Heart left ventricle (tissue), 16 donors: ENCODE data around the gene PBX1. TPM values are rescaled to one million over a fixed set of nuclear protein-coding genes. Genes with fewer than 3 reads are reported as not detected.

Experiments used
- ATAC-seq, 4 donors: fragments of 200-7000 bp; cut with Tn5 transposase; one replicate each; pipeline ENCODE4 v1.9.1; 2020 to 2022; ENCODE audit warnings: moderate library complexity in 4 of 4, mild to moderate bottlenecking in 3 of 4, moderate number of reproducible peaks in 1 of 4
- DNase-seq, 5 donors: peaks; one replicate each; pipeline ENCODE4 v3.0.0-alpha.2; 2020
- H3K27ac ChIP-seq, 12 donors: fragments of 200-600 bp; sonication (generic) in 4 of 12; one replicate each; pipeline versions ENCODE4 v1.5.0 to v1.8.0; 2016 to 2022; ENCODE audit warnings: mild to moderate bottlenecking in 2 of 12
- H3K27me3 ChIP-seq, 9 donors: fragments of 200-600 bp; sonication (generic) in 2 of 9; one replicate each; pipeline versions ENCODE4 v1.5.1 to v1.8.0; 2016 to 2022; ENCODE audit warnings: mild to moderate bottlenecking in 3 of 9
- H3K36me3 ChIP-seq, 9 donors: fragments of 200-600 bp; sonication (generic) in 2 of 9; one replicate each; pipeline versions ENCODE4 v1.5.0 to v1.8.0; 2018 to 2022; ENCODE audit warnings: mild to moderate bottlenecking in 2 of 9
- H3K4me1 ChIP-seq, 12 donors: fragments of 200-600 bp; sonication (generic) in 4 of 12; one replicate each; pipeline versions ENCODE4 v1.5.0 to v1.8.0; 2016 to 2022; ENCODE audit warnings: mild to moderate bottlenecking in 3 of 12
- H3K4me3 ChIP-seq, 12 donors: fragments of 200-600 bp; sonication (generic) in 4 of 12; one replicate each; pipeline versions ENCODE4 v1.5.0 to v1.8.0; 2017 to 2022; ENCODE audit warnings: mild to moderate bottlenecking in 9 of 12, moderate library complexity in 4 of 12
- H3K9me3 ChIP-seq, 12 donors: fragments of 200-600 bp; sonication (generic) in 4 of 12; one replicate each; pipeline versions ENCODE4 v1.5.0 to v1.8.0; 2016 to 2022; ENCODE audit warnings: mild to moderate bottlenecking in 1 of 12
- CTCF ChIP-seq, 12 donors: fragments of 200-600 bp; sonication (generic) in 4 of 12; IDR thresholded peaks; one replicate each; pipeline versions ENCODE4 v1.5.0 to v1.8.0; 2018 to 2022; ENCODE audit warnings: antibody characterized with exemption in 12 of 12, mild to moderate bottlenecking in 5 of 12
- POLR2A ChIP-seq, 2 donors: fragments of 450-650 bp; IDR thresholded peaks; one replicate each; pipeline ENCODE4 v1.6.1; 2017; ENCODE audit warnings: antibody characterized with exemption in 2 of 2, mild to moderate bottlenecking in 2 of 2, moderate library complexity in 2 of 2
- WGBS, 4 donors: extraction: QIAGEN DNeasy Blood & Tissue Kit in 2 of 4; methylation state at CpG; one replicate each; pipeline versions ENCODE4 v1.1.5 to v1.1.7; 2013 to 2018; 5-methylcytosine and 5-hydroxymethylcytosine counted together
- intact Hi-C, 10 donors: fragments of 100-400 bp; cut with DNase I; formaldehyde crosslinking; loops; one replicate each; pipeline versions ENCODE4 v1.11.1 to v1.14.2; 2022
- polyA plus RNA-seq, 2 donors: library from polyadenylated mRNA; stranded (reverse); fragments of 200-250 nt; gene quantifications; one replicate each; pipeline ENCODE4 v1.2.3, GENCODE V29; 2013
- total RNA-seq, 9 donors: library from RNA; depleted of rRNA in 2 of 9; stranded (reverse); fragments of >200 nt in 2 of 9; fragmentation: NEBNext Ultra II Directional in 3 of 9; extraction: Animal tissue kit (Norgen Biotek cat#: 25700) in 3 of 9; gene quantifications; one replicate each; pipeline versions ENCODE4 v1.1.0 to v1.2.4, GENCODE V29; 2016 to 2023
- donor health status: ischemic (EF 13 %, LVEDD 7.1; RV severe dilation, severe dysfunction).
- donor health status: healthy with polysubstance abuse.
- donor health status: DM: no; HTN: yes; CAD: no.
- donor health status: DM: no; HTN: no; CAD: no.
- donor health status: ischemic (EF 25% LVEDD 6.9; RV normal size, moderate dysfunction).
- donor health status: ischemic (EF 25% LVEDD 5.7; RV mildly dilated, moderate dysfunction).
- donor health status: healthy.
- donor health status: DM: yes; HTN: yes; CAD: no.
- donor health status: ischemic (EF 35%, LVEDD 5.7; RV mildly dilated, moderate dysfunction).
- donor health status: nonischemic (EF 11% LVEDD 7.7; RV severe dilation, severe dysfunction).
- donor health status: DM: yes; HTN: yes; CAD: no.
- donor health status: PGD.
- donor health status: ischemic (EF 29% LVEDD 5.4; RV normal size, mild dysfunction).
- donor health status: nonischemic (EF 23%, LVEDD 6.1; RV moderate dilation, normal function).

Gene PBX1
- total and polyA plus RNA-seq, 11 donors, result 15.2 to 78.2 (median 59.1) TPM

DNA sequence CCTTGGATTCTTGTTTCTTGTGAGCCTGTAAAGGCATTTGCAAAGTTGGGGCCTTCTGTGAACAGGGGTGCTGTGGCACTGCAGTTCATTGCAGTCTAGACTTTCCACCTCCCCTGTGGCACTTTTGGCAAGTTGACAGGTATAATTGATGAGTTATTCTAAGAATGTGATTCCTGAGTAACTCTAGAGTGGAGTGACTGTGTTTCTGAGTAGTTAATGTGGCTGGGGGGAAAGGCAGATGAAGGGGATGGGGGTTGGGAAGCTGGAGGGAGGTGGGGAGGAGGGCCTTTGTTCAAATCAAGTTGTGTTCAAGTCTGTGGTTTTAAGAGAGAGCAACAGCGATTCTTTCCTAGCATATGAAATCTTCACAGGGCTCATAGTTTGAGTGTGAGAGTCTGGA, 32.9 kb downstream of the PBX1 start:
- Histone ChIP-seq H3K9me3 (no peaks in the 10 kb centered on the region), H3K4me1 (peaks cover 0 to 56% (median 19%) of the 10 kb centered on the region in 12 donors), H3K36me3 (peaks cover 0 to 20% (median 3%) of the 10 kb centered on the region in 9 donors), H3K27me3 (no peaks in the 10 kb centered on the region), H3K4me3 (no peak overlapping the region), H3K27ac (peak overlapping the region in 2 of 12 donors; percentile 14 to 34)
- TF ChIP-seq CTCF (IDR thresholded peaks at IDR 0.05), result no peak
- TF ChIP-seq POLR2A (IDR thresholded peaks at IDR 0.05), result no peak
- ATAC-seq, result peak in 1 of 4 donors; percentile 10
- intact Hi-C loops, result no loop called here
- DNase-seq, result no peak
- 39 to 58% (median 48%) methylated on average over 1 of the region's 1 CpG for WGBS, 4 donors

GRCh38 chr1:164592634-164593033, 33.6 kb downstream of the PBX1 start:
- intact Hi-C loops, result no loop called here
- peaks cover 0 to 49% (median 15%) of the 10 kb centered on the region in 12 donors for H3K4me1 ChIP-seq
- peaks cover 0 to 22% (median 5%) of the 10 kb centered on the region in 9 donors for H3K36me3 ChIP-seq
- no peak for ATAC-seq
- peak overlapping the region in 1 of 12 donors; percentile 34 for H3K27ac ChIP-seq
- DNase-seq, result no peak
- H3K9me3 ChIP-seq, result no peaks in the 10 kb centered on the region
- no peaks in the 10 kb centered on the region for H3K27me3 ChIP-seq
- no peak overlapping the region for H3K4me3 ChIP-seq
- WGBS, 4 donors, result 89 to 97% (median 94%) methylated on average over 5 of the region's 5 CpGs
- no peak for TF ChIP-seq POLR2A (IDR thresholded peaks at IDR 0.05)
- no peak for TF ChIP-seq CTCF (IDR thresholded peaks at IDR 0.05)

DNA sequence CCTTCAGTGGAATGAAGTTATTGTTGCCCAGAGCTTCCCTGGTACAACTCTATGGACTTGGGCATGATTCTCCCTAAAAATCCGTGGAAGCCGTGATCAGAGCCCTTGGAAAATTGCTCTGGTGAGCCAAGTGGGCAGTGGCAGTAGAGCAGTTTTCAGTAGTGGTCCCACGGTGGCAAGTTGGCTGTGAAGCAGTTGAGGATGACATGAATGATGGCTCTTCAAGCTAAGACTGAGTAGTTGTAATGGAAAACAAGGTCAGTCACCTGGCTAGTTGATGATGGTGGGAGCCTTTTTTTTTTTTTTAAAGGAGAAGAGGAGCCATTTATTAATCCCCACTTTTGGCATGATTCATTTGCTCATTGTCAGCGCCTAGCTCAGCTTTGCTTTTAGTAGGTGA, 36.2 kb downstream of the PBX1 start:
- H3K4me1 ChIP-seq, result peaks cover 0 to 38% (median 7%) of the 10 kb centered on the region in 12 donors
- H3K9me3 ChIP-seq, result no peaks in the 10 kb centered on the region
- H3K4me3 ChIP-seq, result no peak overlapping the region
- TF ChIP-seq POLR2A (IDR thresholded peaks at IDR 0.05) (no peak), CTCF (IDR thresholded peaks at IDR 0.05) (no peak)
- H3K36me3 ChIP-seq, result peaks cover 0 to 20% (median 5%) of the 10 kb centered on the region in 9 donors
- no peak for DNase-seq
- intact Hi-C loops, result no loop called here
- no peak for ATAC-seq
- H3K27ac ChIP-seq, result no peak overlapping the region
- H3K27me3 ChIP-seq, result no peaks in the 10 kb centered on the region
- WGBS, 4 donors, result 61 to 84% (median 71%) methylated on average over 4 of the region's 4 CpGs

GRCh38 chr1:164596172-164596571, 37.2 kb downstream of the PBX1 start:
- Histone ChIP-seq H3K4me1 (peaks cover 0 to 35% (median 7%) of the 10 kb centered on the region in 12 donors), H3K4me3 (no peak overlapping the region)

More at GRCh38 chr1:164596172-164596571, 37.2 kb downstream of the PBX1 start:
- WGBS, 4 donors, result 84 to 91% (median 86%) methylated on average over 1 of the region's 1 CpG
- no peak for DNase-seq
- no peaks in the 10 kb centered on the region for H3K27me3 ChIP-seq
- peaks cover 0 to 26% (median 5%) of the 10 kb centered on the region in 9 donors for H3K36me3 ChIP-seq
- no peaks in the 10 kb centered on the region for H3K9me3 ChIP-seq
- no peak for ATAC-seq
- no peak for TF ChIP-seq POLR2A (IDR thresholded peaks at IDR 0.05)
- TF ChIP-seq CTCF (IDR thresholded peaks at IDR 0.05), result no peak
- no peak overlapping the region for H3K27ac ChIP-seq
- intact Hi-C loops, result no loop called here
